CD4-positive, alpha-beta T cell treated with Interferon alpha-2 for 1 hour (primary cell): ENCODE measurements around the gene GPRIN1.
A peak's percentile ranks its signal among the peaks of the same experiment; 100 is the strongest.

Experiments used
- DNase-seq, 2 donors: peaks; one replicate each; pipeline ENCODE4 v3.0.0-alpha.2; 2020 to 2022

Gene GPRIN1

DNA sequence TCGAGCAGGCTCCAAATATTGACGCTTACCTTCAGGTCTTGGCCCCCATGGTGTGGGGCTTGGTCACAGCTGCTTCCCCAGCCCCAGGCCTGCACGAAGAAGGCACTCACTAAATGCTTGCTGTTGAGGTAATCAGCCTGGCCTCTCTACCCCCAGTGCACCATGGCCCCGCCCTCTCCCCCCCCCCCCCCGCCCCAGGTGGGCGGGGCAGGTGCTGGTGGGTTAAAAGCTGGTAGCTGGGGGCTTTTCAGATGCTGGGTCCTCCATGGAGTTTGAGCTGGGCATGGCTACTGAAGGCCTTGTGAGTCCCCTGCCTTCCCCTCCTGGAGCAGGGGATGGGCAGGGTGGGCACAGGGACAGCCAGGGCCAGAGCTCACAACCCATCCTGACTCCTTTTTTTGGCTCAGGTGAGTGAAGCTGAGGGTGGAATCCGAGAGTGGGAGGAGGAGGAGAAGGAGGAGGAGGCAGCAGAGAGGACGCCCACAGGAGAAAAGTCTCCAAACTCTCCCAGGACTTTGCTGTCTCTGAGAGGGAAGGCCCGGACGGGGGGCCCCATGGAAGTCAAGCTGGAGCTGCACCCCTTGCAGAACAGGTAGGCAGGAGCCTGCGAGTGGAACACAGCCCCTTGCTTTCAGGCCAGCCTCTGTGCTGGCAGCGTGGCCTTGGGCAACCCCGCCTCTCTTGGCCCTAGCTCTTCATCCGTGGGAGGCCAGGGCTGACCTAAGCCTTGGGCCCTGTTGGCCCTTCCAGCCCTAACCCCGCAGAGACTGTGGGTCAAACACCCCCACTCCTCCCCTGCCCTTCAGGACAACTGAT lies 32.9 kb upstream of the GPRIN1 start:
- no peak for DNase-seq

DNA sequence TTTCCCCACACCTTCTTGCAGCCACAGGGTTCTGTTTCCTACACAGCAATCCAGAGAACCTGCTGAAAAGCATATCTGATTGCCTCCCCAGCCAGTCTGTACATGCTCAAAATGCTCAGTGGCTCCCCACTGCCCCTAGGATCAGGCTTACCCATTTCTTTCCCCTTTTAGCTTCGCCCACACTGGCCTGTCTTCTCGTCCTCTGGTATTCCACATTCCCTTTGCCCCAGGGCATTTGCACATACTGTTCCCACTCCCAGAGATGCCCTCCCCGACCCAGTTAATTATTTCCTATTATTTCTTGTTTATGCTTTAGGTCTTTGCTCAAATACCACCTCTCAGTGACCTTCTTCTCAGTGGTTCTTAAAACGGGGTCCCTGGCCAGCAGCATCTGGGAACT lies 30.7 kb upstream of the GPRIN1 start:
- no peak for DNase-seq

DNA sequence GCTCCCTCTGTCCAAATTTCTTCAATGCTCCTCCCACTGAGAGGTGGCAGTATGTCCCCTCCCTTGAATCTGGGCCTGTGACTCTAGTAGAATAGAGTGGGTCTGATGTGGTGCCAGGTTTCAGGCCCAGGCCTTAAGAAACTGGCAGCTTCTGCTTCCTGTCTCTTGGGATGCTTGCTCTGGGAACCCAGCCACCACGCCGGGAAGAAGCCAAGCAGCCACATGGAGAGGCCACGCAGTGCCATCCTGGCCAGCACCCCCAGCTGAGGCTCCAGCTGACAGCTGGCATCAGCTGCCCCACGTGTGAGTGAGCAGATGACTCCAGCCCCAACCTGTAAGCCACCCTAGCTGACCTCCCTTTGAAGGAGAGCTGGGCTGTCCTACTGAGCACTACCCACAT lies 30.0 kb upstream of the GPRIN1 start:
- DNase-seq: no peak

DNA sequence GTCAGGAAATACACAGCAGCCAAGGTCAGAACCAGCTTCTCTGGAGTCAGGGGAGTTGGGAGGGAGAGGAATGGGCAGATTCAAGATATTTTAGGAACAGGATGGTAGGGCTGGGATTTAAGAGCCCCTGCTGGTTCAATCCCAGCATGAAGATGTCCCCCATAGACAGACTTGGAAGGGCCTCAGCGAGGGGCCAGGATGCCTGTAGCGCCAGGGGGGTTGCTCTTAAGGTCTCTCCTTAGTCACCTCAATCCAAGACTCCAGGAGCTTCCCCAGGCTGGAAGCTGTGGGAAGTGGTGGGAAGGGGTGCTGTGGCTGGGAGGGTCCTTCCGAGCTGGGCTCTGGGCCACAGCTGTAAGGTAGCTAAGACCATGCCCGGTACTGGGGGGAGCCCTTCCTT lies 29.3 kb upstream of the GPRIN1 start:
- DNase-seq: no peak

DNA sequence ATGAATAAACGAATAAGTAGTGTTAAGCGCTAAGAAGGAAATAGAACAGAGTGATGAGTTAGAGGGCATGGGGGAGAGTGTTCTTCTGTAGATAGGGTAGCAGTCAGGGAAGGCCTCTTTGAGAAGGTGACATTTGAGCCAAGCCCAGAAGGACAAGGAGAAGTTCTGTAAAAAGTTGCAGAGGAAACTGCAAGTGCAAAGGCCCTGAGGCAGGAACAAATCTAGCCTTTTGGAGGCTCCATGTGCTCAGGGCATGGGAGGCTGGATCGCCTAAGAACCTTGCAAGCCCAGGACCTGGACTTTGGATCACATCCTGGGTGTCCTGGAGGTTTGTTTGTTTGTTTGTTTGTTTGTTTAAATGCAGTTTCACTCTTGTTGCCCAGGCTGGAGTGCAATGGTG lies 28.5 kb upstream of the GPRIN1 start:
- DNase-seq: no peak

DNA sequence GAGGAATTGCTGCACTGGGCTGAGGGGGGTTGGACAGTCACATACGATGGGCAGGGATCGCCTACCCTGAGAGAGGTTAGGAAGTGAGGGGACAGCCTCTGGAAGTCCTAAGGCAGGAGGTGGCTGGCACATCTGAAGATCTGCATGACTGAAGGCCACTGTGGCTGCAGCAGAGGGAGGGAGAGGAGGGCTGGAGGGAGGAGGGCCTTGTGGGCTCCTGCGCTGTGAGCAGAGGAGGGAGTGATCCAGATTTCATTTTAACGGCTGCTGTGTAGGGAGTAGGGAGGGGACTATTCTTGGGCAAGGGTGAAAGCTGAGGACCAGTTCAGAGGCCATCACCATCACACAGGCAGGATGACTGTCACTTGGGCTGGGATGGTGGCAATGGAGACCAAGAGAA lies 27.6 kb upstream of the GPRIN1 start:
- no peak for DNase-seq

DNA sequence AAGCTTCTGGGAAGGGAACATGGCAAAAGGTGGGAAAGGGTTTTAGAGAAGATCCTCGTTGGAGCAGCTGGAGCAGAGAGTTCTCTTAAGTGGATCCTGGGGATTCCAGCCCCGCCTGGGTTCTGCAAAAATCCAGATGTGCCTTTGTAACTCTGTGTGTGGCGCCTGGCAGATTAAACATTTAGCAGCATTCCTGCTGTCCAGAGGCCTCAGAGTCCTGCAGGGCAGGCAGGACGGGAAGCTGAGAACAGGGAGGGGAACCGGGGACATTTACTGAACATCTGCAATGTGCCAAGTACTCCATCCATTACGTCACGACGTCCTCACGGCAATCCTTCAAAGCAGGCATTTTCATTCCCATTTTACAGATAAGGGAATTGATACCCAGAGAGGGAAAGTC lies 26.5 kb upstream of the GPRIN1 start:
- DNase-seq: no peak

DNA sequence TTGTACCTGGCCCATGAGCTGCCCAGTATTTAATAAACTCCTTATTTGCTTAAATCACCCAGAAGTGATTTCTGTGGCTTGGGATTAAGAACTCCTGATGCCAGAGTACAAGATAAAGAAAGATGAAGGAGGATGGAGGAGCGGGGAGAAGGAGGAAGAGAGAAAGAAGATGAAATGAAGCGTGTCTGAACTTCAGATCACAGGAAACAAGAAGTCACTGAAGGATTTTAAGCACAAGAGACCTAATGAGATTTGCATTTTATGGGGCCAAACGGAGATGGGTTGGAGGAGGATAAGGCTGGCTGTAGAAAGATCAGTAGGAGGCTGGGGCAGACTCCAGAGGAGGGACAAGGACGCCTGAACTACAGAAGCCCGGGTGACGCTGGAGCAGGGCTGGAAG lies 23.6 kb upstream of the GPRIN1 start:
- DNase-seq: no peak

DNA sequence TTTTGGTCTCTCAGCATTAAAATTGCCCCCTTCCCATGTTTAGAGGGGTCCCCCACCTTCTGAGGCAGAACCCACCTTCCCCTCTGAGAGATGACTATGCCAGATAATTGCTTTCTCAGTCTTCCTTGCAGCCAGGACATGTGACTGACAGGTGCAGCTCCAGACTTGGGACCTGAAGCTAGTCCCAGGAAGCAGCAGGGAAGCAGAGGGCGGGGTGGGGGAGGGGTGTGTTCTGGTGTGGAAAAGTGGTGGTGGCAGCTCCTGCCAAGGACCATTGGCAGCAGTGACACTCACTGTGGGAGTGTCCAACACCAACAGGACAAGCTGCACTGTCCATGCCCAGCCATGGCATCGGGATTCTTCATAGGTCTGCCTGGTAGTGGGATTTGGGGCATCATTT lies 22.8 kb upstream of the GPRIN1 start:
- DNase-seq: no peak

DNA sequence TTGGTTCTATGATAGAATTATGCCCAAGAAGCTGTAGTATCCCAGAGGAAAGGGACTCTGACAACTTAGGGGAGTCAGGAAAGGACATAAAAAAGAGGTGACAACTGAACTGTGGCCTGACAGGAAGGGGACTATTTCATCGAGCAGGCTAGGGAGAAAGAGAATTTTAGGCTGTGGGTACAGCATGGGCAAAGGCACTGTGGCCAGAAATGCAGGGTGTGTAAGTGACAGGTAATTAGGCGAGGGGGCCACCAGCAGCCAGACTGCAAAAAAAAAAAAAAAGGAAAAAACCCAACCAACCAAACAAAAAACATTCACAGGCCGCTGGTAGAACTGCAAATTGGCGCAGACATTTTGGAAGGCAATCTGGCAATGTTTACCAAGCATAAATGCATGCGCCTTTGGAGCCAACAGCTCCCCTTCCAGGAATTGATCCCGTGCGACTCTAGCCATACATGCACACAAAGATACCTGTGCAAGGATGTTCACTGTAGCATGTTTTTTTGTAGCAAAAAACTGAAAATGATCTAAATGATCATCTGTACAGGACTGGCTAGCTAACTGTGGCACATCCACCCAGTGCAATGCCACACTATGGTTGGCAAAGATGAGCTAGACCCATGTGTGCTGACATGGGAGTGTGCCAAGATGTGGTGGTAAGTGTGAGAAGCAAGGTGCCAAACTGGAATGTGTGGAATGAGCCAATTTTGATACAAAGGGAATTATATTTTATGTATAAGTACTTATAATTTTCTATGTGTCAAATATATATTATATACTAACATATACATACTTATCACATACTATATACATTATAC lies 21.6 kb upstream of the GPRIN1 start:
- no peak for DNase-seq

DNA sequence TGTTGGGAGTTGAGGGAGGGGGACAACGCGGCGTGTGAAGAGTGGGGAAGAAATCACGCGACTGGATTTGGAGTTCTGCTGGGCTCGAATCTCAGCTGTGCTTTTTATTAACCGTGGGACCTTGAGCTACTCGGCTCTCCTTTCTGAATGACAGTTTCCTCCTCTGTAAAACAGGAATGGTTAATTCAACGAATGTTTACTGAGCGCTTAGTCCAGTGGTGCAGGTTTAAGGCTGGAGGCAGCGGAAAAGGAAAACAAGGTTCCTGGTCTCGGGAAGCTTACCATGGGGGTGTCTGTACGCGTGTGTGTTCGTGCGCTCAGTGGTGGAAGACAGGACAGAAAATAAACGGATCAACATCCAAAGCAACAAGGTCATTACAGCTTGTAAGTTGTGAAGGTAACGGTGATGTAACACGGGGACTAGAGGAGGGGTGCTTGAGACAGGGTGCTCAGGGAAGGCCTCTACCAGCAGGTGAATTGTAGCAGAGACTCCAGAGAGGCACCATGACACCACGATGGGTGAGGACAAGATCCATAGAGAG lies 20.8 kb upstream of the GPRIN1 start:
- no peak for DNase-seq

DNA sequence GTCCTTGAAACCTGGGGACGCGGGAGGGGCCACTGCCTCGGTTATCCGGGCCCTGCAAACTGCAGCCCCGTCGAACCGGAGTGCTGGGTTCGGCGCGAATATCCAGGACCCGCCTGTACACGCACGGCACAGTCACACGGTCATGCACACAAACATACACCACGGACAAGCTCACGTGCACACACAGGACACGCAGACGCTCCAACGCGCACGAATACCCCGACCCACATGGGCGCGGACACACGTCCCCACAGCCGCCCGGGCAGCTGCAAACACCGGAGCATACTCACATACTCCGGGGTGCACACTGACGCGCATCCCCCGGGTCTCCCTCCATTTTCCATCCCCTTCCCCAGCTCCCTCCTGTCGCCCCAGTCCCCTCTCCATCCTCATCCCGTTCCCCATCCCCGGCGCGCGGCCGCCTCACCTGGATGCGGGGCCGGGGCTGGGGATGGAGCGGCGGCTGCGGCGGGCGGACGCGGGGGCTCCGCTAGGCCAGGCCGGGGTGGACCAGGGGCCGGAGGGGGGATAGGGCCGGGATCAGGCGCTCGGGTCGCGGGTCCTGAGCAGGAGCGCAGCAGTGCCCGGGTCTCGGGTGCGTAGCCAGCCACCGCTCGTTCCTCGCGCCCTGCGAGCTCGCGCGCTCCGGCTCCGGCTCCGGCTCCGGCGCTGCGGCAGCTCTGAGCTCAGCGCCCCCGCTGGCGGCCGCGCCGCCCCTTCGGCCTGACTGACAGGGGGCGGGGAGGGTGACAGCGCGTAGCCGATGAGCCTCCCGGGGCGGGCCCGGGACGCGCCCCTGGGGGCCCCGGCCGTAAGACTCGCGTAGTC lies 20.1 kb upstream of the GPRIN1 start, which contains the start of the genes EIF4E1B and SNCB:
EIF4E1B (plus strand) TSS at position 823 of the 828 bp plus-strand sequence. CDS start 12,113 bp downstream, outside the sequence.
SNCB (minus strand) TSS at position 682 of the 828 bp plus-strand sequence. CDS start 880 bp downstream, outside the sequence.
- peak; percentile 27 to 39 for DNase-seq

DNA sequence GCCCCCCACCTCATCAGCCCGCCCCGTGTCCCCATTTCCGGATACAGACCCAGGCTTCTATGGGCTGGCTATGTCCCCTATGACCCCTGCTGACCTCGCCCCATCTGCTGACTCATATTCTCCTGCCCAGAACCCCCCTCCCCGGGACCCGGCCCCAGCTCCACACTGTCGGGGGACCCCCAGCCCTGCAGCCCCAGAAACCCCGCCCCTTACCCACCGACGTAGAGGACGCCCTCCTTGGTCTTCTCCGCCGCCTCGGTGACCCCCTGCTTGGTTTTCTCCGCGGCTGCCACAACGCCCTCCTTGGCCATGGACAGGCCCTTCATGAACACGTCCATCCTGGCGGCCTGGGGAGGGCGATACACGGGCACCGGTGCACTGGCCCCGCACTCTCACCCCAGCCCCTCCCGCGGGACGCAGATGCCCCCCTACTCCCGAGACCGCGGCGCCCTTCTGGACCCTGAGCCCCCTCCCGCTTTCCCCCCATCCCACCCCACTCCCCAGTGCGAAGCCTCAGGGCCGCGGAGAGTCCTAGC lies 19.4 kb upstream of the GPRIN1 start:
- no peak for DNase-seq

DNA sequence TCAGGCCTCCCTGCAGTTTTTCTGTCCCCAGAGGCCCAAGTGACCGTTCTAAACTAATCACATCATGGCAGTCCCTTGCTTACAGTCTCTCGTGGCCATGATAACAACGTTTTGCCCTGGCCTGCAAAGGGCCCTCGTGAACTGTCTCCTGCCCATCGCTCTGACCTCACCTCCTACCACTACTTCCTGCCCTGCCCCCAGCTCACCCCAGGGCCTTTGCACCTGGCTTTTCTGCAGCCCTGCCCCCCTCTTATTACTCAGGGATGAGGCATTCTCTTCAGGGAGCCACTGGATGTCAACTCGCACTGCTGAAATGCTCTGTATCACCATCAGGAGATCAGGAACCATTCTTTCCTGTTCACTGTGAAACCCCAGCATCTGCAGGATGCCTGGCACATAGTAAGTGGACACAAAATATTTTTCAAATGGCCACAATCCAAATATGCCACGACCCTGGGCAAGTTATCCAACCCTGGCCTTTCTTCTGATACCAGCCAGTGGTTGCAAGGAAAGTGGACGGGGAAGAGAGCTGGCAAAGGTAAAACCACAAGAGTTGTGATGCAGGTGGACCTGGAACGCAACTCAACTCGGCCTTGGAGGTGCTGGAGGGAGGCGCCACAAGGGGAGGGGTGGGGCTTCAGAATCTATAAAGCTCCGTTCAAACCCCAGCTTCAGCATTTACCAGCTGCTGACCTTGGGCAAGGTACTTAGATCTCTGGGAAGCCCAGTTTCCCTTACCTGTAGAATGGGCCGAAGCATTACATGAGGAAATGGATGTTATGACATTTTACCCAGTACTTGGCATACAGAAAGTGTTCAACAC lies 18.7 kb upstream of the GPRIN1 start:
- no peak for DNase-seq

DNA sequence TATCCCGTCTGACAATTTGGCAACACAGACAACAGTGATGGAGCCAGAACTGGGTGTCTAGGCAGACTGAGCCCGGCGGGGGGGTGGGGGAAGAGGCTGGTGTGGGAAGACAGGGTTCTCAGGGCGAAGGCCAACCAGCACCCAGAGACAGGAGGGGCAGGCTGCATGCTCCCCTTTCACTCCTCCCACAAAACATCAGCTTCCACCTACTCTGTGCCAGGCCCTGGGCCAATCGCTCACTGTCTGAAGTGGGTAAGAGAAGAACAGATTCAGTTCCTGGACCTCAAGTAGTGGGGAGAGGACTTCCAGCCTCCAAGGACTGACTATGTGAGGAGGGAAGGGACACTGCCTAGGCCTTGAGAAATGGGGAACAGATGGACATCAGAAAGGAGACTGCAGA lies 17.6 kb upstream of the GPRIN1 start:
- no peak for DNase-seq

DNA sequence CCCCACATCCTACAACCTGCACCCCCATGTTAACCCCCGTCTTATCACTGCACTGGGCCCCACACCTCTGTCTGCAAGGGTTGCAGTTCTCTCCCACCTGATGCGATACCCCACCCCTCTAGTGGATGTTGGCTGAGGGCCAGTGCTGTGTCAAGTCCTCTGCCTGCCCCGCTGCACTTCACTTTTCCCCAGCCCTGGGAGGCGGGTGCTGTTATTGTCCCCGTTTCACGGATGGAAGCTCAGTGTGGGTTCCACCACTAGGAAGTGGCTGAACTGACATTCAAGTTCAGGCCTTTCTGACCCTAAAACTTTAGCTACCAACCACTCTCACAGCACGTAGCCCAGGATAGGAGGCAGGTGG lies 16.9 kb upstream of the GPRIN1 start:
- DNase-seq: no peak

DNA sequence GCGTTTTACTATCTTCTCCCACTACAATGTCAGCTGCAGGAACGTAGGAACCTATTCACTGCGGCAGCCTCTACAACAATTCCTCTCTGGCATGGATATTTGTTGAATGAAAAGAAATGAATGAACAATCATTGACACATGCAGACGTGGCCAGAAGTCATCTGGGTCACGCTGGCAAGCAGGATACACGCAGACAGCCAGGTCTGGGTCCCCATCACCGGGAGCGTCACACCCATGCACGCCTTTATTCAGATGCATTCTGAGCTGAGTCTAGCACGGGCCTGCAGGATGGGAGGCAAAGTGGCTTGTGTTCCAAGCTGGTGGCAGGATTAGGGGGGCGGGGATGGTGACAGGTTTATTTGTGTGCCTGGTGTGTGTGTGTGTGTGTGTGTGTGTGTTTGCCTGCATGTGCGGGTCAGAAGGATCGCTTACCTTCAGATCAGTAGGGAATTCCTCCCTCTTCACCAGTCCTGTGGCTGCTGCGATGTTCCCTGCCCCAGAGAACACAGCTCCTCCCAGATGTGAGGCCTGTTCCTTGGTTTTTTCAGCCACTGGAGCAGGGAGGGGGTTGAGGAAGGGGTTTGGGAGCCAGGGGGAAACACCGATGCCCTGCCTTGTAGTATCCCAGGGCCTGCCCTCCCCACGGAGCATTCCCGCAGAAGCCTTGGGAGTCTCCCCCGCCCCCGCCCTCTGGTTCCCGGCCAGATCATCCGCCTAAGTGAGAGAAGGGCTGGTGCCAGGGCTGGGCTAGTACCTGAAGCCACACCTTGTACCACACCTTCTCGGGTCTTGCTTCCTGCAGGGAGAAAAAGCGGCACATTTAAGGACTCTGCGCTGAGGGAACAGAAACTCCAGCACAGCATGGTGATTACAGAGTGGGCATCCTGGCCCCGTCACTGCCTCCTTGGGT lies 16.3 kb upstream of the GPRIN1 start:
- no peak for DNase-seq

DNA sequence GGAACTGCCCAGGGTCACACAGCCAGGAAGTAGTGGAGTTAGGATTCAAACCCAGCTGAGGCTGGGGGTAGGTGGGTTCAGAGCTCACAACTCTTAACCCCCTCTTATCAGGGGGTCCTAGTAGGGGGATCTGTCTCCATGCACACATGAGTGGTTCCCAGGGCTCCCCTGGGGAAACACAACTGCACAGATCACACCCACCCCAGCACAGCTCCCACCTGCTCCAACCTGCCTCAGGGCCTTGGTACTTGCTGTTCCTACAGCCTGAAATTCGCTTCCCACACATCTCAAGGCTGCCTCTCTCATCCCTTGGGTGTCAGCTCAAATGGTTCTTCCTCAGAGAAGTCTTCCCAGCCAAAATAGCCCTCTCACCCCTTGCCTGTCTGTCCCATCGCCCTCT lies 15.6 kb upstream of the GPRIN1 start:
- DNase-seq: no peak

DNA sequence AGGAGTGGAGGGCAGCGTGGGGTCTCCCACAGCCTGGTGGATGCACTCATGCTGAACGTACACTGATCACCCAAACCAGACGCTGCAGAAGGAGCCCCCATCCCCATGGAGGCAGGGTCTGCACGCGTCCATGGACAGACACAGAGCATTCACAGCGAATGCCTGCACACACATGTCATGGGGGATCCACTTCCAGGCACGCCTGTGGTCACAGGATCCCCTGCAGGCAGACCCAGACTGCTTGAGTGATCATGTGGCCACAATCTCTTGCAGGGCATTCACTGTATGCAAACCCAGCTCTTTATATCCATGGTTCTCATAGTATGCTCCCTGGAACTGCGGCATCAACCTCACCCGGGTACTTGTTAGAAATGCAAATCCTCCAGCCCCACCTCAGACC lies 15.0 kb upstream of the GPRIN1 start:
- DNase-seq: no peak

DNA sequence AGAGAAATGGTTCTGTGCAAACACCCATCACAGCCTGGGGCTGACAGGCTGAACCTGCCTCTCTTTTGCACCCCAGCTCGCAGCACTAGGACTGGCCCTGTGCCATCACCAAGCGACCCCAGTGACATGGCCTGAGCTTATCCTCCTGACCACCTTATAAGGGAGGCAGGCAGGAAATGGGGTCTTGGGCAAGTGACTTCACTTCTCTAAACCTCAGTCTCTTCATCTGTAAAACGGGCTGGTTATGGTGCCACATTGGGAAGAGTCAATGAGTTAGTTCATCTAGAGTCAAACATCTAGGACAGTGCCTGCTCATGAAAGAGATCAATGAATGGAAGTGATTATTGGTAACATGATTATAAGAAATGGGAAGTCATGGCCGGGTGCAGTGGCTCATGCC lies 14.2 kb upstream of the GPRIN1 start:
- no peak for DNase-seq

DNA sequence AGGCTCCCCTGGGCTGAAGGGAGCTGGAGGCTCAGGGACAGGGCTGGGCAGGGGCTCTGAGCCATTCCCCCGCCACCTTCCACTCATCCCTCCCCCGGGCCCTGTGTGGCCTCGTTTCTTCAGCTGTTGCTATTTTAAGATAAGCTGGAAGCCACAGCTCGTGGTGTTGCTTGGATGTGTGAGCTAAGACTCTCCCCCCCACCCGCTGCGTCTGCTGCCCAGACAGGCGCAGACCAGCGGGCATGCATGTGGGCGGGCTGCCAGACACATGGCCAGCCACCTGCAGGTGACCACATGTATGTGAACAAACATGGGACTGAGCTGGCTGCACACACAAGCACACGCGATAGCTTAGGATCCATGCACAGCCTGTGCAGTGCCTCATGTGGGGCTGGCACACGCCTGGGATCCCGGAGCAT lies 11.7 kb upstream of the GPRIN1 start:
- no peak for DNase-seq
